Adrenal gland (tissue), 12 donors: ENCODE data around the gene RAP1GAP. TPM values are rescaled to one million over a fixed set of nuclear protein-coding genes. Genes with fewer than 3 reads are reported as not detected.

Experiments used
- DNase-seq, 7 donors: peaks; one replicate each; pipeline ENCODE4 v3.0.0-alpha.2; 2019 to 2020
- H3K27ac ChIP-seq, 5 donors: fragments of 200-600 bp; sonication (generic) in 4 of 5; 1 replicate in 3 of 5; 2 replicates in 2 of 5; pipeline versions ENCODE4 v1.5.1 to v1.8.0; 2016 to 2020; ENCODE audit warnings: mild to moderate bottlenecking in 1 of 5
- H3K27me3 ChIP-seq: fragments of 200-600 bp; 2 replicates; pipeline ENCODE4 v1.8.0; 2021
- H3K36me3 ChIP-seq, 2 donors: fragments of 200-600 bp; replicated peaks in 1 of 2; 1 replicate in 1 of 2; 2 replicates in 1 of 2; pipeline versions ENCODE4 v1.5.1 to v1.8.0; 2018 to 2022
- H3K4me1 ChIP-seq, 2 donors: fragments of 200-600 bp; replicated peaks in 1 of 2; 1 replicate in 1 of 2; 2 replicates in 1 of 2; pipeline versions ENCODE4 v1.5.1 to v1.8.0; 2018 to 2021
- H3K4me3 ChIP-seq, 4 donors: fragments of 200-600 bp; sonication (generic) in 3 of 4; one replicate each; pipeline ENCODE4 v1.5.1; 2016 to 2018
- H3K9me3 ChIP-seq, 3 donors: fragments of 200-600 bp; sonication (generic) in 1 of 3; replicated peaks in 1 of 3; 1 replicate in 2 of 3; 2 replicates in 1 of 3; pipeline versions ENCODE4 v1.5.1 to v1.8.0; 2016 to 2021
- POLR2A ChIP-seq, 2 donors: fragments of 450-650 bp; IDR thresholded peaks; one replicate each; pipeline ENCODE4 v1.6.1; 2017; ENCODE audit warnings: antibody characterized with exemption in 2 of 2, mild to moderate bottlenecking in 2 of 2, moderate library complexity in 1 of 2
- WGBS, 4 donors: extraction: QIAGEN DNeasy Blood & Tissue Kit in 2 of 4; methylation state at CpG; one replicate each; pipeline versions ENCODE4 v1.1.5 to v1.1.7; 2013 to 2017; 5-methylcytosine and 5-hydroxymethylcytosine counted together
- intact Hi-C, 2 donors: fragments of 100-400 bp; cut with DNase I; formaldehyde crosslinking; loops; one replicate each; pipeline versions ENCODE4 v1.14.1 to v1.15.0; 2022 to 2023
- polyA plus RNA-seq, 3 donors: library from polyadenylated mRNA; stranded (reverse); fragments of 200-250 nt in 2 of 3; fragments of 350-450 nt in 1 of 3; fragmentation: Illumina TruSeq in 1 of 3; extraction: RNeasy Lipid Tissue Mini Kit (QIAGEN cat#74804) in 1 of 3; gene quantifications; one replicate each; pipeline ENCODE4 v1.2.3, GENCODE V29; 2013 to 2014
- total RNA-seq, 9 donors: library from RNA; depleted of rRNA in 4 of 9; stranded (reverse); fragments of >200 nt in 4 of 9; fragments of 120-200 nt in 1 of 9; fragmentation: NEBNext Ultra II Directional in 1 of 9; extraction: Animal tissue kit (Norgen Biotek cat#: 25700) in 1 of 9; gene quantifications; one replicate each; pipeline versions ENCODE4 v1.1.0 to v1.2.4, GENCODE V29; 2013 to 2023
- TF ChIP-seq, protein P1 (sequence below), 6 experiments: fragments of 450-650 bp in 4 of 6; fragments of 200-600 bp in 2 of 6; sonication (generic) in 1 of 6; IDR thresholded peaks; 1 replicate in 5 of 6; 2 replicates in 1 of 6; pipeline versions ENCODE4 v1.5.1 to v1.8.0; 2016 to 2021; ENCODE audit warnings: antibody characterized with exemption in 6 of 6, mild to moderate bottlenecking in 2 of 6, moderate library complexity in 1 of 6
- donor health status: healthy with polysubstance abuse.
- donor health status: Bipolar disorder and iron deficiency.
- donor health status: DM: yes; HTN: yes; CAD: no.
- donor health status: DM: no; HTN: no; CAD: no.
- donor health status: DM: no; HTN: no; CAD: no.
- donor health status: DM: yes; HTN: yes; CAD: no.

Gene RAP1GAP
- total and polyA plus RNA-seq, 12 donors = 52.4 to 409 (median 90.0) TPM

DNA sequence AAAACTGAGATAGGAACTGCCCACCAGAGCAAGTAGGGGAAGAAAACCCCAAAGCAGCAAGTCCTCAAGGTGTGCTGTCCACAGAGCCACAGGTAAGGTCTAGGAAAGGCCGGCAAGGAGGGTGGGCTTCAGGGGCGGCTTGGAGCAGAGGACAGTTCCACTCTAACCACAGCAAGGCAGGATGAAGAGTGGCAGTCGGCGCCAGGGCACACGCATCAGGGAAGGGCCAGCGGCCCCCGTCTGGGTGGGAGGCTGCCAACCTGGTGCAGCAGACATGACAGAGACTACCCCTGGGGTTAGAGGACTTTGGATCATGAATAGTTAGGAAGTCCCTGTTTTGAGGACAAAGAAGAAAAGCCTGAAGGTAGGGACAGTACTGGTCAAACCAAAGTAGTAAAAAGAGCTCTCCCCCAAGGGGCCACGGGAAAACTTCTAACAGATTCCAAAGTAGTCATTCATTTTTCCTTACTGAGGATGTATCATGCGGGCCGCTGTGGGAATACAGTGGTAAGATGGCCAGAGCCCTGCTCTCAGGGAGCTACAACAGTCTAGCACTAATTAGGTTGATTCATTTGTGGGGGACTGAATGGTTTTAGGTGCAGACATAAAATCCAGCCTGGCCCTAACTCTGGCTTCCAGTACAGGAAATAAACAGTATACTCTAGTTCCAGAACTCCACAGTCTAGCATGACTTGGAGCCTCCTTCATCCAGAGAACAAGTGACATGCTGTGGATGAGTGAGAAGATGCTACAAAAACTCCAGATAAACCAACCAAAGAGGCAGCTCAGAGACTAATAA is 3.5 kb upstream of the RAP1GAP start:
- 73 to 81% (median 81%) methylated on average over 10 of the region's 10 CpGs for WGBS, 4 donors
- TF ChIP-seq, protein P1, sequence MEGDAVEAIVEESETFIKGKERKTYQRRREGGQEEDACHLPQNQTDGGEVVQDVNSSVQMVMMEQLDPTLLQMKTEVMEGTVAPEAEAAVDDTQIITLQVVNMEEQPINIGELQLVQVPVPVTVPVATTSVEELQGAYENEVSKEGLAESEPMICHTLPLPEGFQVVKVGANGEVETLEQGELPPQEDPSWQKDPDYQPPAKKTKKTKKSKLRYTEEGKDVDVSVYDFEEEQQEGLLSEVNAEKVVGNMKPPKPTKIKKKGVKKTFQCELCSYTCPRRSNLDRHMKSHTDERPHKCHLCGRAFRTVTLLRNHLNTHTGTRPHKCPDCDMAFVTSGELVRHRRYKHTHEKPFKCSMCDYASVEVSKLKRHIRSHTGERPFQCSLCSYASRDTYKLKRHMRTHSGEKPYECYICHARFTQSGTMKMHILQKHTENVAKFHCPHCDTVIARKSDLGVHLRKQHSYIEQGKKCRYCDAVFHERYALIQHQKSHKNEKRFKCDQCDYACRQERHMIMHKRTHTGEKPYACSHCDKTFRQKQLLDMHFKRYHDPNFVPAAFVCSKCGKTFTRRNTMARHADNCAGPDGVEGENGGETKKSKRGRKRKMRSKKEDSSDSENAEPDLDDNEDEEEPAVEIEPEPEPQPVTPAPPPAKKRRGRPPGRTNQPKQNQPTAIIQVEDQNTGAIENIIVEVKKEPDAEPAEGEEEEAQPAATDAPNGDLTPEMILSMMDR (IDR thresholded peaks at IDR 0.05) = no peak
- no peak for TF ChIP-seq POLR2A (IDR thresholded peaks at IDR 0.05)
- Histone ChIP-seq H3K36me3 (peaks cover 0 to 2% of the 10 kb centered on the region in 2 donors), H3K9me3 (no peaks in the 10 kb centered on the region), H3K27ac (peak overlapping the region in 4 of 5 donors; percentile 30 to 64 (median 60)), H3K4me1 (peaks cover 41 to 49% of the 10 kb centered on the region in 2 donors), H3K27me3 (no peaks in the 10 kb centered on the region), H3K4me3 (no peak overlapping the region)
- intact Hi-C loops = no loop called here
- peak in 1 of 7 donors; percentile 28 for DNase-seq

DNA sequence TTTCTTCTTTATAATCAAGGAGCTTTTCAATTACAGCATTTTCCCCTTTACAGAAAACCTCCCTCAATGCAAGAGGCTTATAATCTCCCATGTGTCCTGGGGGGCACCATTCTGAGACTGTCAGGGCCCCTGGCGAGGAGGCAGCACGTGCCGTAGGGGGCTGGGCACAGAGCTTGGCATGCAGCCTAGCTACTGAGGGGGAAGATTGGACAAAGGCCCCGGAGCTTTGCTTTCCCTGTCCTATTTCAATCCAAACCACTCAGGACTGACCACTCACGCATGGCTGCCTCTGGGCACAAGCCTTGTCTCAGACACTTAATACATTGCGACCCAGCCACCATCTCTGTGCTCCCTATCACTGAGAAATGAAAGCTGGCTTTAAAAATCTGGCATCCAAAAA is 2.8 kb upstream of the RAP1GAP start:
- intact Hi-C loops = no loop called here
- DNase-seq = peak in 2 of 7 donors; percentile 26 to 38

DNA sequence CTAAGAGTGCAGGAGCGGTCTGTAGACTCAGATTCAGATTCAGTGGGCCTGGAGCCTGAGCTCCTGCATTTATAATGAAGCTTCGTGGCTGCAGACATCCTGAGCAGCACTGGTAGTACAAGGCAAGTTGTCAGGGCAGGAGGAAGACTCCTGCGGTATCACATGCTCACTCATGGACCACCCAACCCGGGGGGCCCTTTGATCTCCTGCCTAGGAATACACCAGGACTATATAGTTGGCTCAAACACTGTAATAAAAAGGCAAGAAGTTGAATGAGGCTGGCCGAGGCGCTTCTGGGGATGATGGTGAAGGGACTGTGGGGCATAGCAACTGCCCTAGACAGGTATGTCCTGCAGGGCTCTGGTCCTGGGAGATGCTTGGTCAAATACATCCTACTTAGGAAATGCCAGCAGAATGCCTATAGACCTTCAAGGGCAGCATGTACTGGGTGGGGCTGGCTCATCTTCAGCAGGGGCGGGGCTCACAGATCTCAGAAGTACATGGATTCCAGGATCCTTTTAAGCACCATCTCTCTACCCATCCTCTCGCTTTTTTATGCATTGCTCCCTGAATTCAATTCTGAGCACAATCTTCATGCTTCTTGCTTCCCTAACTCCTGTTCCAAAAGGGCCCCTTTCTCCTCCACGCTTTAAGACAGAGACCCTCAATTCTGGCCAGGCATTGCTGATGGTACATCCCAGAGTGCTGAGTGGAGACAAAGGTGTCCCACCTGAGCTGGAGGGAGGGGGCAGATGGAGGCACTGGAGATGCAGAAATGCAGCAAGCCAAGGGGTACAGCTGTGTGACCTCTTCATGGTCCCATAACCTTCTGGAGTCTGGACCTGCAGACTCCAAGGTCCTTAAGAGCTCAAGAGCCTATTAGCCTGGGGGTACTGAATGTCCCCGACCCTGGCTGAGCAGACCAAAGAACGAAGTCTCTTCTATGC is 2.1 kb upstream of the RAP1GAP start:
- H3K4me3 ChIP-seq = no peak overlapping the region
- no peak for TF ChIP-seq POLR2A (IDR thresholded peaks at IDR 0.05)
- TF ChIP-seq, protein P1 (IDR thresholded peaks at IDR 0.05) = no peak
- DNase-seq = peak in 2 of 7 donors; percentile 21 to 27
- WGBS, 4 donors = 71 to 77% (median 73%) methylated on average over 9 to 11 of the region's 11 CpGs
- peaks cover 42 to 58% of the 10 kb centered on the region in 2 donors for H3K4me1 ChIP-seq
- H3K36me3 ChIP-seq = no peaks in the 10 kb centered on the region
- H3K9me3 ChIP-seq = no peaks in the 10 kb centered on the region
- no peaks in the 10 kb centered on the region for H3K27me3 ChIP-seq
- intact Hi-C loops = no loop called here
- H3K27ac ChIP-seq = peak overlapping the region in 2 of 5 donors; percentile 73 to 87

More for the DNA sequence above, 2.8 kb upstream of the RAP1GAP start:
- Histone ChIP-seq H3K27me3 (no peaks in the 10 kb centered on the region), H3K4me3 (no peak overlapping the region), H3K27ac (peak overlapping the region in 1 of 5 donors; percentile 43), H3K9me3 (no peaks in the 10 kb centered on the region), H3K36me3 (no peaks in the 10 kb centered on the region), H3K4me1 (peaks cover 42 to 56% of the 10 kb centered on the region in 2 donors)
- TF ChIP-seq POLR2A (IDR thresholded peaks at IDR 0.05) = no peak
- TF ChIP-seq, protein P1 (IDR thresholded peaks at IDR 0.05) = no peak
- WGBS, 4 donors = 30 to 41% (median 37%) methylated on average over 6 of the region's 6 CpGs
